Measurements from ENCODE around the gene FBXO33. TPM values are rescaled to one million over a fixed set of nuclear protein-coding genes. Genes with fewer than 3 reads are reported as not detected.

Gene FBXO33
- total RNA-seq, 3 donors from 2014 or later = 8.6 to 9.9 (median 9.6) TPM

DNA sequence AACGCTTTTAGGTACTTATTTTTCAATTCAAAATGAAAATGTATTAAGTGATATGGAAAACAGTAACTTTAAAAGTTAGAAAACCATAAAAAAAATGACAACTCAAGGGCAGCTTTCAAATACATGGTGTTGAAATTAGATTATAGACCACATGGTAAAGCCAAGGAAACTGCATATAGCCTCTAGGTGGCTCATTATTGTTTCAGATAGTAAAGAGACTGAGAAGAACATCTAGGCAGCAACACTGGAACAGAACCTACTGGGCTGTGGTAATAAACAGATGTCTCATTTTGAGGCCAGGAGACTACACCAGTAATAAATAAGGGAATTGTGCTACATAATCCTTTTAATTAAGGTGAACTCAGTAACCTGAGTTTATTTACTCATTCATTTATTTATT, 13.0 kb downstream of the FBXO33 start:
- Histone ChIP-seq H3K36me3 (ENCODE audit: low read depth) (no peaks in the 10 kb centered on the region), H3K4me1 (ENCODE audit: low read depth) (no peaks in the 10 kb centered on the region), H3K4me3 (no peak overlapping the region), H3K9me3 (peaks cover 22% of the 10 kb centered on the region)
- intact Hi-C loops (cut with DNase I, micrococcal nuclease) = no loop called here
- ATAC-seq = no peak
- DNase-seq = no peak
- TF ChIP-seq, protein P1, sequence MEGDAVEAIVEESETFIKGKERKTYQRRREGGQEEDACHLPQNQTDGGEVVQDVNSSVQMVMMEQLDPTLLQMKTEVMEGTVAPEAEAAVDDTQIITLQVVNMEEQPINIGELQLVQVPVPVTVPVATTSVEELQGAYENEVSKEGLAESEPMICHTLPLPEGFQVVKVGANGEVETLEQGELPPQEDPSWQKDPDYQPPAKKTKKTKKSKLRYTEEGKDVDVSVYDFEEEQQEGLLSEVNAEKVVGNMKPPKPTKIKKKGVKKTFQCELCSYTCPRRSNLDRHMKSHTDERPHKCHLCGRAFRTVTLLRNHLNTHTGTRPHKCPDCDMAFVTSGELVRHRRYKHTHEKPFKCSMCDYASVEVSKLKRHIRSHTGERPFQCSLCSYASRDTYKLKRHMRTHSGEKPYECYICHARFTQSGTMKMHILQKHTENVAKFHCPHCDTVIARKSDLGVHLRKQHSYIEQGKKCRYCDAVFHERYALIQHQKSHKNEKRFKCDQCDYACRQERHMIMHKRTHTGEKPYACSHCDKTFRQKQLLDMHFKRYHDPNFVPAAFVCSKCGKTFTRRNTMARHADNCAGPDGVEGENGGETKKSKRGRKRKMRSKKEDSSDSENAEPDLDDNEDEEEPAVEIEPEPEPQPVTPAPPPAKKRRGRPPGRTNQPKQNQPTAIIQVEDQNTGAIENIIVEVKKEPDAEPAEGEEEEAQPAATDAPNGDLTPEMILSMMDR (IDR thresholded peaks at IDR 0.05) = no peak

DNA sequence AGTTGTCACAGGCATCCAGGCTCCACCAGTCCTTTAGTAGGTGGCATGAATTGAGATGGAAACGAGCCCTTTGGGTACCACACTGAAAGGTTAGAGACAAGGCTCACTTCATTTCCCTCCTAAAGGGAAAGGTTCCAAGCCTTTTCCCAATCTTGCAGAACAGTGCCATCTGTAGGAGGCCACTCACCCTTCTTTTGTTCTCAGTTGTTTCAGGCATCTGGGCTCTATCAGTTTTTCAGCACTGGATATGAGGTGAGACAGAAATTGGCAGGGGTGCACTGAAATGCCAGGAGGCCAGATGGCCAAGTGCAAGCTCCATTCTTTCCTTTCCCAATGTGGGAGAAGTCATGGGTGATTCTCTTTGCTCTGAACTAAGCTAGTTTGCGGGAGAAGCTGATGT, 15.2 kb downstream of the FBXO33 start:
- intact Hi-C loops (cut with DNase I, micrococcal nuclease) = no loop called here
- ATAC-seq (no peak), DNase-seq (no peak)
- no peaks in the 10 kb centered on the region for H3K4me1 ChIP-seq (ENCODE audit: low read depth)
- peaks cover 22% of the 10 kb centered on the region for H3K9me3 ChIP-seq
- TF ChIP-seq, protein P1 (IDR thresholded peaks at IDR 0.05) = no peak
- H3K36me3 ChIP-seq (ENCODE audit: low read depth) = no peaks in the 10 kb centered on the region
- no peak overlapping the region for H3K4me3 ChIP-seq

DNA sequence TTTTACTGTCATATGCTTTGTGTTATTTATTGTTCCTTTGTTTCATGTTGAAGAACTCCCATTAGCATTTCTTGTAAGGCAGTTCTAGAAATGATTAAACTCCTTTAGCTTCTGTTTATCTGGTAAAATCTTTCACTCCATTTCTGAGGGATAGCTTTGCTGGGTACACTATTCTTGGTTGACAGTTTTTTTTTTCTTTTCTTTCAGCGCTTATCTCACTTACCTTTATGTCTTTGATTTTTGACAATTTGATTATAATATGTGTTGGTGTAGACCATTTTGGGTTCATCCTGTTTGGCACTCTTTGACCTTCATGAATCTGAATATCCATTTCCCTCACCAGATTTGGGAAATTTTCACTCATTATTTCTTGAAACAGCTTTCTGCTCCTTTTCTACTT, 16.2 kb downstream of the FBXO33 start:
- ATAC-seq (no peak), DNase-seq (no peak)
- TF ChIP-seq, protein P1 (IDR thresholded peaks at IDR 0.05) = no peak
- H3K36me3 ChIP-seq (ENCODE audit: low read depth) = no peaks in the 10 kb centered on the region
- H3K4me1 ChIP-seq (ENCODE audit: low read depth) = no peaks in the 10 kb centered on the region
- H3K4me3 ChIP-seq = no peak overlapping the region
- intact Hi-C loops (cut with DNase I, micrococcal nuclease) = no loop called here
- H3K9me3 ChIP-seq = peaks cover 22% of the 10 kb centered on the region

DNA sequence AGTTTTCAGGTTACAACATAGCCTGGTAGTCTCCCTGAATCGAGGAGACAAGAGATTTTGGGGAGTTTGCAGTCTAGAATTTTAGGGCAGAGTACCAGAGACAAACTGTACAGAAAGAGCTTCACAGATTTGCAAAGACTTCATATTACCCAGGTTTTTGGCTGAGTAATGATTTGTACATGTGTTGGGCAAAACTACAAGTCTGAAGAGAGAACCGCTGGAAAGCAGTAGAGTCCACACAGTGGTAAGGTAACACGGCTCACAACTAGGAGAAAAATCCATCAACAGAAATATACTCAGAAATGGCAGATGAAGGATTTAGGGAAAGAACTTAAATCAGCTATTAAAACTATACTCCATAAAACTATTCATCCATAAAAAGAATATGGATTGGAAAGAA, 25.7 kb downstream of the FBXO33 start:
- Histone ChIP-seq H3K4me3 (no peak overlapping the region), H3K36me3 (ENCODE audit: low read depth) (no peaks in the 10 kb centered on the region), H3K4me1 (ENCODE audit: low read depth) (no peaks in the 10 kb centered on the region), H3K9me3 (no peaks in the 10 kb centered on the region)
- intact Hi-C loops (cut with DNase I, micrococcal nuclease) = no loop called here
- DNase-seq (no peak), ATAC-seq (no peak)
- TF ChIP-seq, protein P1 (IDR thresholded peaks at IDR 0.05) = no peak

DNA sequence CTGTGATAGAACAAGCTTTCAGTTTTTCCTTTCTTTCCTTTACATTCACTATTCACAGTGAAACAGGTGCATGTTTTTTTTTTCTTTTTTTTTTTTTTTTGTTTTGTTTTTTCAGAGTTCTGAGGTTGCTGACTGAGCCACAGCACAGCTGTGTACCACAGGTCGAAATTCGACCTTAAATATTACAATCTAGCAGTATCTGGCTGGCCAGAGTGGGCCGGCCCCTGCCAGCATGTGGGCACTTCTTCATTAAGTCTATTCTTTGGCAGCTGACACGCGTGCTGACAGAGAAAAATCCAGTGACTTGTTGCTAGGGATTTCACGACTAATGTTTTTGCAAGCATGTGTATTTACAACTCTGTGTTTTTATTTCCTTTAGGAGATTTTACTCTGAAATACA, 33.9 kb downstream of the FBXO33 start:
- TF ChIP-seq, protein P1 (IDR thresholded peaks at IDR 0.05) = no peak
- H3K4me3 ChIP-seq = no peak overlapping the region
- no peak for ATAC-seq
- H3K9me3 ChIP-seq = no peaks in the 10 kb centered on the region
- H3K36me3 ChIP-seq (ENCODE audit: low read depth) = no peaks in the 10 kb centered on the region
- DNase-seq = no peak
- no peaks in the 10 kb centered on the region for H3K4me1 ChIP-seq (ENCODE audit: low read depth)
- intact Hi-C loops (cut with DNase I, micrococcal nuclease) = no loop called here

DNA sequence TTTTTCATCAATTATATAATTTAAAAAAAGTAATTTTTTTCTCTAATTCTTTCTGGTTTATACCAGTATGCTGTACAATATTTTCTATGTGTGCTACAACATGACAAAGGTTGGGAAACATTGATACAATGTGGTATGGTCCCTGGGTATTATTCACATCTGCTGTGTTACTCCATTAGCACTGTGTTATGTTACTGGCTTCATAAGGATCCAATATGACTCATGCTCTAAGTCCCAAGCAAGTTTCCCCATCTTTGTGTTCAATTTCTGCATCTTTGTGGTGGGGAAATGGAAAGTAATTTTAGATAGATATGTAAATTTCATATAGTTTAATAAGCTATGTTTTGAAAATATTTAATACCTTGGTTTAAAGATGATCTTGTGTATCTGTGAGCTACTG, 35.8 kb downstream of the FBXO33 start:
- Histone ChIP-seq H3K9me3 (no peaks in the 10 kb centered on the region), H3K36me3 (ENCODE audit: low read depth) (no peaks in the 10 kb centered on the region), H3K4me3 (no peak overlapping the region), H3K4me1 (ENCODE audit: low read depth) (no peaks in the 10 kb centered on the region)
- TF ChIP-seq, protein P1 (IDR thresholded peaks at IDR 0.05) = no peak
- DNase-seq (no peak), ATAC-seq (no peak)
- intact Hi-C loops (cut with DNase I, micrococcal nuclease) = no loop called here
